Upper lobe of left lung (tissue), 4 donors: ENCODE data around the gene SRP68.

Source experiments
- CTCF ChIP-seq, 6 experiments: fragments of 450-650 bp in 4 of 6; fragments of 200-600 bp in 2 of 6; sonication (generic) in 2 of 6; IDR thresholded peaks; one replicate each; pipeline ENCODE4 v1.5.1; 2016 to 2019; ENCODE audit warnings: antibody characterized with exemption in 6 of 6
- EP300 ChIP-seq, 4 donors: sonication (generic); formaldehyde crosslinking; IDR thresholded peaks; one replicate each; pipeline ENCODE4 v1.5.1; 2017; ENCODE audit warnings: antibody characterized with exemption in 4 of 4, control low read depth in 2 of 4
- POLR2A ChIP-seq, 4 donors: fragments of 450-650 bp; IDR thresholded peaks; one replicate each; pipeline ENCODE4 v1.5.1; 2016 to 2017; ENCODE audit warnings: antibody characterized with exemption in 4 of 4, mild to moderate bottlenecking in 2 of 4
- POLR2AphosphoS5 ChIP-seq, 2 donors: sonication (generic); formaldehyde crosslinking; IDR thresholded peaks; one replicate each; pipeline ENCODE4 v1.5.1; 2017; ENCODE audit warnings: antibody characterized with exemption in 2 of 2

- no peak for TF ChIP-seq POLR2A (IDR thresholded peaks at IDR 0.05)
- TF ChIP-seq CTCF (IDR thresholded peaks at IDR 0.05) = no peak
- TF ChIP-seq POLR2AphosphoS5 (IDR thresholded peaks at IDR 0.05) = no peak
- no peak for TF ChIP-seq EP300 (IDR thresholded peaks at IDR 0.05)
These were observed 8.3 kb downstream of the SRP68 start for GRCh38 chr17:76063875-76064546.
